ENCODE data around the gene LRIT2.
A peak's percentile ranks its signal among the peaks of the same experiment; 100 is the strongest.

The LRIT2 gene

DNA sequence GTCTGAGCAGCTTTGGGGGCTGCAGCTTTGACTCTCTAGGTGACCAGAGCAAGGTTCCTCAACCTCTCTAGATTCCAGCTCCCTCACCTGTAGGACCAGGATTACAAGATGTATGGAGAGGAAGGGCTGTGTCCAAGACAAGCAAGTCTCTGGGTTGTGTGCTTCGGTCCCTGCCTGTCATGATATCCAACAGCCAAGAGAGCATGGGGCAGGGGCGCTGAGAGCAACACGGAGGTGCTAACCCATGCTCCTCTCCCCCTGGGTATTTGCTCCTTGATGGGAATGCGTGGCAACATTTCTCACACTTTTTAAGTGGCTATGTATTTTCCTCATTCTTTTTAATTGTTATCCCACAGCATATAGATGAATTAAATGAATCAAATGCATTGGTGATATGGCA lies 20.7 kb downstream of the LRIT2 start:
- no peaks in the 10 kb centered on the region for H3K9me3 Mint-ChIP-seq (ENCODE audit: low read depth)
- no peaks in the 10 kb centered on the region for H3K4me1 Mint-ChIP-seq (ENCODE audit: low read depth)
- no peaks in the 10 kb centered on the region for H3K36me3 Mint-ChIP-seq
- peaks cover 5% of the 10 kb centered on the region for H3K27me3 Mint-ChIP-seq
- no peak overlapping the region for H3K27ac Mint-ChIP-seq
- no peak overlapping the region for H3K4me3 Mint-ChIP-seq

- peaks cover 5% of the 10 kb centered on the region for H3K27me3 Mint-ChIP-seq
- no peaks in the 10 kb centered on the region for H3K4me1 Mint-ChIP-seq (ENCODE audit: low read depth)
Measured at GRCh38 chr10:84204122-84204521, 21.2 kb downstream of the LRIT2 start.

GRCh38 chr10:84202349-84202748 lies 23.0 kb downstream of the LRIT2 start:
- Mint-ChIP-seq H3K27ac (no peak overlapping the region), H3K4me3 (no peak overlapping the region), H3K4me1 (ENCODE audit: low read depth) (no peaks in the 10 kb centered on the region), H3K27me3 (peaks cover 4% of the 10 kb centered on the region), H3K36me3 (no peaks in the 10 kb centered on the region), H3K9me3 (ENCODE audit: low read depth) (no peaks in the 10 kb centered on the region)

More at GRCh38 chr10:84204122-84204521, 21.2 kb downstream of the LRIT2 start:
- no peak overlapping the region for H3K27ac Mint-ChIP-seq
- H3K9me3 Mint-ChIP-seq (ENCODE audit: low read depth), result no peaks in the 10 kb centered on the region
- H3K36me3 Mint-ChIP-seq, result no peaks in the 10 kb centered on the region
- H3K4me3 Mint-ChIP-seq, result no peak overlapping the region

- no peak overlapping the region for H3K27ac Mint-ChIP-seq
- H3K4me1 Mint-ChIP-seq (ENCODE audit: low read depth), result no peaks in the 10 kb centered on the region
- peaks cover under 1% of the 10 kb centered on the region for H3K27me3 Mint-ChIP-seq
- no peak overlapping the region for H3K4me3 Mint-ChIP-seq
- H3K36me3 Mint-ChIP-seq, result no peaks in the 10 kb centered on the region
- H3K9me3 Mint-ChIP-seq (ENCODE audit: low read depth), result no peaks in the 10 kb centered on the region
Measured at GRCh38 chr10:84201682-84202081, 23.7 kb downstream of the LRIT2 start.

- H3K4me3 Mint-ChIP-seq, result no peak overlapping the region
- H3K36me3 Mint-ChIP-seq, result no peaks in the 10 kb centered on the region
- no peaks in the 10 kb centered on the region for H3K9me3 Mint-ChIP-seq (ENCODE audit: low read depth)
- no peaks in the 10 kb centered on the region for H3K4me1 Mint-ChIP-seq (ENCODE audit: low read depth)
- no peaks in the 10 kb centered on the region for H3K27me3 Mint-ChIP-seq
- no peak overlapping the region for H3K27ac Mint-ChIP-seq
Measured at GRCh38 chr10:84201244-84201606, 24.1 kb downstream of the LRIT2 start.

- Mint-ChIP-seq H3K27me3 (peaks cover 3% of the 10 kb centered on the region), H3K9me3 (ENCODE audit: low read depth) (no peaks in the 10 kb centered on the region), H3K36me3 (no peaks in the 10 kb centered on the region), H3K4me3 (no peak overlapping the region), H3K27ac (no peak overlapping the region), H3K4me1 (ENCODE audit: low read depth) (peaks cover under 1% of the 10 kb centered on the region)
Measured at GRCh38 chr10:84200537-84201243, 24.7 kb downstream of the LRIT2 start.

GRCh38 chr10:84198206-84198915 lies 27.0 kb downstream of the LRIT2 start:
- Mint-ChIP-seq H3K4me1 (ENCODE audit: low read depth) (peaks cover 6% of the 10 kb centered on the region), H3K4me3 (no peak overlapping the region), H3K36me3 (no peaks in the 10 kb centered on the region), H3K27me3 (peaks cover 7% of the 10 kb centered on the region), H3K27ac (no peak overlapping the region), H3K9me3 (ENCODE audit: low read depth) (no peaks in the 10 kb centered on the region)

GRCh38 chr10:84197643-84198042 lies 27.7 kb downstream of the LRIT2 start:
- Mint-ChIP-seq H3K27me3 (peaks cover 7% of the 10 kb centered on the region), H3K9me3 (ENCODE audit: low read depth) (no peaks in the 10 kb centered on the region), H3K4me3 (no peak overlapping the region), H3K4me1 (ENCODE audit: low read depth) (peaks cover 6% of the 10 kb centered on the region), H3K27ac (no peak overlapping the region), H3K36me3 (no peaks in the 10 kb centered on the region)

DNA sequence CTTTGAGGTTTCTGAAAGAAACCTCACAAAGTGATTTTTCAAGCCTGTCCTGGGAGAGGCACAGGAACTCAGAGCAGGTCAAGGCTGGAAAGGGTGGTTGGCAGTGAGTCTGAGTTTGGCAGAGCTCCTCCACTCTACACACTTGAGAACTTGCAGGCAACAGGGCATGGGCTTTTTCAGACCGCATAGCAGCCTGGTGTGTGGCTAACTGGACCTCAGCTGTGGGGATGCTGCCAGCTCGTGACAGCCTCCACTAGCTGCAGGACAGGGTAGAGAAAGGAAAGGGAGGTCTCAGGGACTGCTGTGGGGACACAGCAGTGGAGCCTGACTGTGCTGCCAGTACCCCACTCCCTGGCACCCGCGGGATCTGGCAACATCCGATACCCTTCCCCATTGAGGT lies 28.4 kb downstream of the LRIT2 start:
- Mint-ChIP-seq H3K4me1 (ENCODE audit: low read depth) (peaks cover 8% of the 10 kb centered on the region), H3K4me3 (no peak overlapping the region), H3K27ac (no peak overlapping the region), H3K9me3 (ENCODE audit: low read depth) (no peaks in the 10 kb centered on the region), H3K27me3 (peaks cover 7% of the 10 kb centered on the region), H3K36me3 (no peaks in the 10 kb centered on the region)

DNA sequence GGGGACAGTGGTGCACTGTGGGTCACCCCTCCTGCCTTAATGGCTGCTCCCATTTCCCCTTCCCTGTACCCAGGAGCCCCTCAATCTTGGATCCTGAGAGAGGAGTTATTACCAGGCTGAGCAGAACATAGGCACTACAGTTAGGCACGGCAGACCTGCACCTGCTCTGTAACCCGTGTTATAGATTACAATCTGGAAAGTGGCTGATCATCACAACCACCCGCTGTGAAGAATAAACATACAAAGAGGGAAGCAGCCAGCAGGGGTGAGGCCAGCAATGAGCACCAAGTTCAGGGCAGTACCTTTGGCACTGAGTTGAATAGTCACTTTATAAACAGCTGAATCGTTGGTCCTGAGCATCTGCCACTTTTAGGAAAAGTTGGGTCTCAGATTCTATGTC lies 29.3 kb downstream of the LRIT2 start:
- no peak overlapping the region for H3K27ac Mint-ChIP-seq
- H3K4me3 Mint-ChIP-seq, result no peak overlapping the region
- no peaks in the 10 kb centered on the region for H3K36me3 Mint-ChIP-seq

GRCh38 chr10:84195044-84195830 lies 30.1 kb downstream of the LRIT2 start:
- H3K36me3 Mint-ChIP-seq, result no peaks in the 10 kb centered on the region

More for the DNA sequence above, 29.3 kb downstream of the LRIT2 start:
- Mint-ChIP-seq H3K27me3 (peaks cover 7% of the 10 kb centered on the region), H3K4me1 (ENCODE audit: low read depth) (peaks cover 13% of the 10 kb centered on the region), H3K9me3 (ENCODE audit: low read depth) (no peaks in the 10 kb centered on the region)

GRCh38 chr10:84194424-84195043 lies 30.8 kb downstream of the LRIT2 start, which contains the start of gene CDHR1:
CDHR1 (plus strand) TSS chr10:84194537; CDS start chr10:84194761, 224 bp downstream.
- Mint-ChIP-seq H3K27ac (no peak within 1 kb of the TSS), H3K4me3 (peak within 1 kb of the TSS; percentile 69), H3K27me3 (peaks cover 7% of the 10 kb centered on the region)

More at GRCh38 chr10:84195044-84195830, 30.1 kb downstream of the LRIT2 start:
- peaks cover 22% of the 10 kb centered on the region for H3K4me1 Mint-ChIP-seq (ENCODE audit: low read depth)
- H3K4me3 Mint-ChIP-seq, result peak overlapping the region; percentile 69
- no peak overlapping the region for H3K27ac Mint-ChIP-seq
- no peaks in the 10 kb centered on the region for H3K9me3 Mint-ChIP-seq (ENCODE audit: low read depth)
- H3K27me3 Mint-ChIP-seq, result peaks cover 7% of the 10 kb centered on the region

GRCh38 chr10:84193846-84194423 lies 31.4 kb downstream of the LRIT2 start:
- Mint-ChIP-seq H3K36me3 (no peaks in the 10 kb centered on the region), H3K27me3 (peaks cover 7% of the 10 kb centered on the region), H3K4me1 (ENCODE audit: low read depth) (peaks cover 23% of the 10 kb centered on the region), H3K9me3 (ENCODE audit: low read depth) (no peaks in the 10 kb centered on the region), H3K4me3 (peak overlapping the region; percentile 69), H3K27ac (no peak overlapping the region)

More at GRCh38 chr10:84194424-84195043, 30.8 kb downstream of the LRIT2 start, which contains the start of gene CDHR1:
- H3K36me3 Mint-ChIP-seq, result no peaks in the 10 kb centered on the region
- H3K9me3 Mint-ChIP-seq (ENCODE audit: low read depth), result no peaks in the 10 kb centered on the region
- H3K4me1 Mint-ChIP-seq (ENCODE audit: low read depth), result peaks cover 23% of the 10 kb centered on the region

- H3K27ac Mint-ChIP-seq, result no peak overlapping the region
- H3K36me3 Mint-ChIP-seq, result no peaks in the 10 kb centered on the region
- no peak overlapping the region for H3K4me3 Mint-ChIP-seq
- H3K9me3 Mint-ChIP-seq (ENCODE audit: low read depth), result no peaks in the 10 kb centered on the region
- peaks cover 23% of the 10 kb centered on the region for H3K4me1 Mint-ChIP-seq (ENCODE audit: low read depth)
- H3K27me3 Mint-ChIP-seq, result peaks cover 7% of the 10 kb centered on the region
Measured at GRCh38 chr10:84193327-84193726, 32.0 kb downstream of the LRIT2 start.

All from activated naive CD8-positive, alpha-beta T cell (primary cell).